Brain microvascular endothelial cell (primary cell): Measurements from ENCODE around the gene TRPC1.

ENCODE experiments used
- DNase-seq: peaks from one replicate; pipeline ENCODE4 v3.0.0-alpha.2; 2020
- H3K27ac ChIP-seq: fragments of 250-450 bp; sonication (Bioruptor Pico); 2 replicates; pipeline ENCODE4 v1.5.1; 2020; ENCODE audit warnings: mild to moderate bottlenecking, moderate library complexity
- H3K27me3 ChIP-seq: fragments of 250-450 bp; sonication (Bioruptor Pico); replicated peaks from 2 replicates; pipeline ENCODE4 v1.5.1; 2020; ENCODE audit warnings: mild to moderate bottlenecking
- H3K36me3 ChIP-seq: fragments of 250-450 bp; sonication (Bioruptor Pico); replicated peaks from 2 replicates; pipeline ENCODE4 v1.5.1; 2020; ENCODE audit warnings: mild to moderate bottlenecking
- H3K4me3 ChIP-seq: 2 replicates; pipeline ENCODE4 v1.5.1; 2011; ENCODE audit warnings: low read depth, mild to moderate bottlenecking, control low read depth, low read length, moderate library complexity
- CTCF ChIP-seq: IDR thresholded peaks from 2 replicates; pipeline ENCODE4 v1.5.1; 2011; ENCODE audit warnings: low read depth, mild to moderate bottlenecking, moderate library complexity, low read length, control low read depth, inconsistent platforms; ENCODE audit errors: missing control alignments
- in situ Hi-C: cut with HindIII; loops from 2 replicates; pipeline ENCODE4 v1.10.0; 2017; ENCODE audit warnings: low sequenced_read_pairs, low pct_ligation_motif_present

TRPC1 gene

GRCh38 chr3:142716102-142716501, 7.7 kb upstream of the TRPC1 start:
- no peak for DNase-seq
- no peak for TF ChIP-seq CTCF
- no peaks in the 10 kb centered on the region for H3K27me3 ChIP-seq
- H3K36me3 ChIP-seq, result no peaks in the 10 kb centered on the region
- no peak overlapping the region for H3K27ac ChIP-seq
- no peak overlapping the region for H3K4me3 ChIP-seq
- in situ Hi-C loops, result no loop called here

GRCh38 chr3:142723665-142723967, 218 bp upstream of the TRPC1 start:
- no peak for DNase-seq
- Histone ChIP-seq H3K4me3 (peak overlapping the region; percentile 83), H3K36me3 (no peaks in the 10 kb centered on the region), H3K27ac (no peak overlapping the region), H3K27me3 (no peaks in the 10 kb centered on the region)
- in situ Hi-C loops, result no loop called here
- TF ChIP-seq CTCF, result no peak

- Histone ChIP-seq H3K4me3 (peak overlapping the region; percentile 83), H3K27me3 (no peaks in the 10 kb centered on the region), H3K36me3 (no peaks in the 10 kb centered on the region), H3K27ac (no peak overlapping the region)
- DNase-seq, result peak; percentile 5
- peak; percentile 19 for TF ChIP-seq CTCF
- in situ Hi-C loops, result no loop called here
Observed at GRCh38 chr3:142724682-142725356, 985 bp downstream of the TRPC1 start.

- TF ChIP-seq CTCF, result no peak
- in situ Hi-C loops, result no loop called here
- no peaks in the 10 kb centered on the region for H3K27me3 ChIP-seq
- H3K4me3 ChIP-seq, result peak overlapping the region; percentile 83
- no peak for DNase-seq
- H3K27ac ChIP-seq, result no peak overlapping the region
- H3K36me3 ChIP-seq, result no peaks in the 10 kb centered on the region
Observed at GRCh38 chr3:142725357-142725739, 1.5 kb downstream of the TRPC1 start.

GRCh38 chr3:142726017-142726416, 2.2 kb downstream of the TRPC1 start:
- DNase-seq, result no peak
- Histone ChIP-seq H3K4me3 (no peak overlapping the region), H3K36me3 (no peaks in the 10 kb centered on the region), H3K27ac (no peak overlapping the region), H3K27me3 (no peaks in the 10 kb centered on the region)
- TF ChIP-seq CTCF, result no peak
- in situ Hi-C loops, result no loop called here

- Histone ChIP-seq H3K27me3 (no peaks in the 10 kb centered on the region), H3K27ac (no peak overlapping the region), H3K4me3 (no peak overlapping the region), H3K36me3 (no peaks in the 10 kb centered on the region)
- in situ Hi-C loops, result no loop called here
- no peak for TF ChIP-seq CTCF
- no peak for DNase-seq
Observed at GRCh38 chr3:142732066-142732465, 8.2 kb downstream of the TRPC1 start.
